Measurements from ENCODE around the gene KPNA4.

GRCh38 chr3:160546727-160547126 is 18.6 kb downstream of the KPNA4 start:
- TF ChIP-seq, protein P1, sequence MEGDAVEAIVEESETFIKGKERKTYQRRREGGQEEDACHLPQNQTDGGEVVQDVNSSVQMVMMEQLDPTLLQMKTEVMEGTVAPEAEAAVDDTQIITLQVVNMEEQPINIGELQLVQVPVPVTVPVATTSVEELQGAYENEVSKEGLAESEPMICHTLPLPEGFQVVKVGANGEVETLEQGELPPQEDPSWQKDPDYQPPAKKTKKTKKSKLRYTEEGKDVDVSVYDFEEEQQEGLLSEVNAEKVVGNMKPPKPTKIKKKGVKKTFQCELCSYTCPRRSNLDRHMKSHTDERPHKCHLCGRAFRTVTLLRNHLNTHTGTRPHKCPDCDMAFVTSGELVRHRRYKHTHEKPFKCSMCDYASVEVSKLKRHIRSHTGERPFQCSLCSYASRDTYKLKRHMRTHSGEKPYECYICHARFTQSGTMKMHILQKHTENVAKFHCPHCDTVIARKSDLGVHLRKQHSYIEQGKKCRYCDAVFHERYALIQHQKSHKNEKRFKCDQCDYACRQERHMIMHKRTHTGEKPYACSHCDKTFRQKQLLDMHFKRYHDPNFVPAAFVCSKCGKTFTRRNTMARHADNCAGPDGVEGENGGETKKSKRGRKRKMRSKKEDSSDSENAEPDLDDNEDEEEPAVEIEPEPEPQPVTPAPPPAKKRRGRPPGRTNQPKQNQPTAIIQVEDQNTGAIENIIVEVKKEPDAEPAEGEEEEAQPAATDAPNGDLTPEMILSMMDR (IDR thresholded peaks at IDR 0.05), result no peak
- no peak for TF ChIP-seq POLR2A (IDR thresholded peaks at IDR 0.05)
